GM19023 (cell line): ENCODE measurements around the gene NR4A2.

Experiments
- ATAC-seq: cut with Tn5 transposase; IDR thresholded peaks from one replicate; pipeline ENCODE4 v1.9.1; 2021; ENCODE audit warnings: mild to moderate bottlenecking, moderate library complexity; ENCODE audit not compliant: unreplicated experiment

The NR4A2 gene

DNA sequence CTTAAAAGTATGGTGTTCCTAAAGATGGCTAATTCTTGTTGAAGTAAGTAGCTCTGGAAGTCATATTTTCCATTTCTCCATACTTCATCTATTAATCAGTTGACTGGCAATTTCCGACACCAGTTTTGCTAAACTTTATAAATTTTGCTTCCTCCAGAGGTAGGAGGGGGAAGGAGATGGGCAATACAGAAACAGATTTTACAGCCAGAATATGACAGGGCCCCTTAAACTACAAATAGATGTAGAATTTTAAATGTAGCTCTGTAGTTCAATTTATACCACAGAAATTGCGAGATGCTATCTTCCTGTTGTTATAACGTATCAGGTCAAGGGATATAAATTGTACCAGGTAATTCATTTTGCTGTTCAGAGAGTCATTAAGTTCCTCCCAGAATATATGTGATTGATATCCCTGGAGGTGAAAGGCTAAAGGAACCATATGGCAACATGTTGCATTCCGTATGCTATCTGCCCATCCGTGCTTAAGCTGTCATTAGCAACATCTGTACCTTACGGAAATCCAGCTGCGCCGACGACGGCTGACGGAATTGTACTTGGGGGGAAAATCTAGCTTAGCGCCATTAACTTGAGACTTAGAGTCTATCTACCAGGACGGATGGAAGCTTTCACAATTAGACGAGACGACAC is 8.4 kb upstream of the NR4A2 start:
- peak; percentile 7 for ATAC-seq

DNA sequence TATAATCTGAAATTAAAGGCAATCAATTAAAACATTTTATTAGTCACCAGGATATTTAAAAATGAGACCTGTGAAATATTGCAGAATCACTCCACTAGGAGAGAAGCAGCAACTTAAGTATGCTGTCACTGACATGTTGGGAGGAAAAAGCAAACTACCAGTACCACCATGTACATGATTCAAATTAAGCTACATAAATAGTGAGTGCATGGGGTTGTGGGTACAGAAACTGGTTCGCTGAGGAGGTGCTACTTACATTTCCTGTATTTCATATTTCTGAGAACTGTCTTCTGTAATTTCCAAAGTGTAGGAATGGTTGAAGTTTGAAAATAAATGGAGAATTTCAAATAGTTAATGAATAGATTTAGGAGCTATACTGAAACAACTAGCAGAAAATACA is 7.9 kb upstream of the NR4A2 start:
- no peak for ATAC-seq

DNA sequence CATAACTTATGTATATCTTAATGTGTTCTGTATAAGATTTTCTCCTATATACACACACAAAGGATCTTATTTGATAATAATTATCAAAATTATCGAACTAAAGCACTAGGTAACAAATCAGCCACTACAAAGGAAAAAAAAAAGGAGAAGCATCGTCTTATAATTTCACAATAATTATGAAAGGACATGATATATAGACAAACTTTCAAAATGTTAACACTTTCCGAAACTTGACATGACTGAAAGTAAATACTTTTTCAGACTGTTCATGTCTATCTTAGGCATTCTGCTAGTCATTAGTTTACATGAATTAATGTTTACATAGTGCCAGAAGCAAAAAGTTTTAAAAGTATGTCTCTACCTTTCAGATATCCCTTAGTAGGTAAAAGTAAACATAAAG is 7.3 kb upstream of the NR4A2 start:
- ATAC-seq = no peak

DNA sequence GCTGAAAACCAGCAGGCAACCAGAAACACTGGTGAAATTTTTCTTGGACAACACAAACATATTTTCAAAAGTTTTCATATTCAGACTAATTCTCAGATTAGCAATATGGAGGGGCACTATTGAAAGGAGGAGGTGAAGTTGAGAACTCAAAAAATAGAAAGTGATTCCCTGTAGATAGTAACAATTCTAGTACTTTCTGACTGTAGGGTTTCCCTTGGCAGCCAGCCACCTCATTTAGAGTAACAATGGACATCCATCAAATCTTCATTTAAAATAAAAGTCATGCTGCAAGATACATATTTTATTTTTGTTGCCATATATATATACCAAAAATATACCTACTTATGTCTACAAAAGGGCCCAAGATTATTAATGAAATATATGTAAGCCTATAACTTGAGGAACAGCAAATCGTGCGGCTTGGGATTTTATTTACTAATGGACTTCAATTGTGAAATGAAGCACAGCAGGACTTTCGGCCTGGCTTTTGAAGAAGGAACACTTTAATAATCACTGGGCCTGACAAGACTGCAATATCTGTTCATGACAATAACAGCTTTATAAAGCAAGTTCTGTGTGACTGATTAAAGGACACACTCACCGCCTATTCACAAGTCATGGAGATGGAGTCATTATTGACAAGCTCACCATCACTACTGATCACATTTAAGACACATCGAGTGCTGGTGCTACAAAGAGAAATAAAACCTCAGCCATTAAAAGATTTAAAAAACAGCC is 6.8 kb upstream of the NR4A2 start:
- ATAC-seq = no peak

DNA sequence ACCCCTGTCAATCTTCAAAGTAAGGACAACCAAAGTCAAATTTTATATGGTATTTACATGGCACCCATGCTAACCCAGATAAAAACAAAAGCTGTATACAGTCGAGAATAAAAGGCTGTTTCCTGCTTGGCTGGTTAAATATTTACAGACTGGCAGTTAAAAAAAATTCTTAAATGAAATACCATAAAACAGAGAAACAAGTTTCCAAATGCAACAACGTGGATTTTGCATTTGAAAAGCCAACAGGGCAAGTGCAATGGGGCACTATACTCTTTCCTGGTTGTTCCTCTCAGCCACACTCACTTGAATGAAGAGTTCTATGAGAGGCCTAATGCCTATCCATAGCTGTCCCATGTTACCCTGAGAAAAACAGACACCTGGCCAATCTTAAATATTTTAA is 6.1 kb upstream of the NR4A2 start:
- ATAC-seq = no peak

DNA sequence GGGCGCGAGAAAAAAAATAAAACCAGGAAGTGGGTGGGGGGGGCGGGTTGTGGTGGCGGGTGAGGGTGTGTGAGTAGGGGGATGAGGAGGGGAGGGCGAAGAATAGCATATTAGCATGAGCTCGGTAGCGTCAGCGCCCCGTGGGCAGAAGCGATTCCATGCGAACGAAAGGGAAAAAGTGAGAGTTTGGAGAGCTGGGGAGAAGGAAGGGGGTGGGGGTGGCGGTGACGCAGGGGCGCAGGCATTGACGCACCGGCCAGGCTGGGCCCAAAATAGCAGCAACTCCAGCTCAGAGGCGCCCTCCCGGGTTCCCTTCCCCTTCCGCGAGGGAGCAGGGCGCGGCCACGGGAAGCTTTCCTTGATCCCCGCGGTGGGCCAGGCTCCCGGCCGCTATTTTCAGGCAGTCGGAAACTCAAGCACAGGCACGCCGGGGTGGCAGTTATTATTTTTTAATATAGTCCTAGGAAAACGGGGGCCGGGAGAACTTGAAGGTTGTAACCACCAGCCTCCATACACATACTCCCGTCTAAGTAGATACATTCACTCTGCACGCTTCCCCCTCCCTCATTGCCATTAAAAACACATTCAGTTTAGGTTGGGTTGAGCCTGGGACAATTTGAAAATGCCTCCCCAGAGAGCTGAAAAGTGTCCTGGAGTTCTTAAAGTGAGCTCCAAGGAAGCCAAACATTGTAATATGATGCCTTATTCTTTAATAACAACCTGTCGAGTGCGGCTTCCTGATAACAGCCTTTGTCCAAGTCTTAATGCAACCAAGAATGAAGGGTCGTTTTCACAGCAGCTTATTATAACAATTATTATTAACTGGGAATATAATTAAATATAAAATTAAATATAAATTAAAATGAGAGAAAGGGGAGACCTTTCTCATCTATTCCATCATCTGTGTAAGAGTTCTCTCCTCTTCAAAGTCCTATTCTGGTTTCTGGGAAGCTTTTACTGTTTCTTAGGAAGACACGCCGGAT is 2.3 kb upstream of the NR4A2 start:
- ATAC-seq = peak; percentile 9

DNA sequence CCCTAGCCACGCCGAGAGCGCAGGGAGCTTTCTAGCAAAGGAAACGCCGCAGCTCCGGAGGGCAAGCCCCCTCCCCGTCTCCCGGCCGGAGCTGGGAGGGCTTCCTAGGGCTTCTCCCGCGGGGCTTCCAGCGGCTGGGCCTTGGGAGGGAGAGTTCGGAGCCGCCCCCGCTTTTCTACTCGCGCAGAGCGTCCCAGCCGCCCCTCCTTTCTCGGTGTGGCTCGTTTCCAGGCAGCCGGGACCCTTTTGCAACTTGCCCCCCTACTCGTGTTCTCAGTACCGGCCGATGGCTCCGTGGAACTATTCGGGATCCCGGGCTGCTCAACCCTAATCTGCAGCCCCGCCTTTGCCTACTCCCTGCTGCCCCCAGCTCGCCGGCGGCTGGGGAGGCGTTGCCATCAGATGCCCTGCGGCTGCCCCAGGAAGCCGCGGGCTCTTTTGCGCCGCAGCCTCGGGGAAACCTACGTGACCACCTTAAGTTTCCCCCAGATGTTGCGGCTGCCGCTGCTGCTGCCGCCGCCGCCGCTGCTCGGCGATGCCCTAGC is 1.5 kb upstream of the NR4A2 start:
- peak; percentile 38 for ATAC-seq

DNA sequence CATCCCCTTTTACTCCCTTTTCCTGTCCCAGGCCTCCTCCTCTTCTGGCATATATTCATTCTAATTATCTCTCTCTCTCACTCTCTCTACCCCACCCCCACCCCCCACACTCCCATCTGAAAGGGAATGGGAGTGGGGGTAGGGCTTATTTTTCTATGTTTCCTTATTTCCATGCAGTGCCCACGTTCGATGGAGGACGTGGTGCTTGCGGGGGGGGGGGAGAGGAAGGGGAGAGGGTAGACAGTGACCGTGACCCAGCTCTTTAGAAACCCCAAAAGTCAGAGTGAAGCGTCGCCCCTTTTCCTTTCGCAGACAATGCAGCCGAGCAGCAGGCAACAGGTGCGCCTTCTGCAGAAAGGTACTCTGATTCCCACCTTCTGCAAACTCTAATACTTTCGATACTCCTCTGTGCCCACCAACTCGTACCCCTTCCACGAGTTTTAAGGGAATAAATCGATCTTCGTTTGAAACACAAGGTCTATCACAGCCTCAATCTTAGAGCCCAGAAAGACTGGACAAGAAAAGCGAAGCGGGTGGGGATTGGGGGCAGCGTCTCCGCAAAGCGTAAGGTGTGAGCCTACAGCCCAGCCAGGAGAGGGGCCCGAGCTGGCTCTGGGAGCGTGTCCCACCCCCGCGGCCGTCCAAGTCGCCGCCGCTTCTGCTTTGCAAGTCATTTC is 891 bp upstream of the NR4A2 start:
- ATAC-seq = peak; percentile 27

DNA sequence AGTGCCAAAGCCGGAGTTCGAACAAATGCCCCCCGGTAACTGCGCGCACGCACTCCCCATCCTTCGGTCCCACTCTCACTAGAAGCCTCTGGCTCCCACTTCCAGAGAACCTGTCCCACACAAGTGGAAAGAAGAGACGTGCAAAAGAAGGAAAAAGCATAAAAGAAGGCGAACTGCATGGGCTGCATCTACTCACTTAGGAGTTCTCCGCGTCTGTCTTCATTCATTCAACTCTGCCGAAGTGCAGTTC is 312 bp downstream of the NR4A2 start:
- peak; percentile 5 for ATAC-seq

DNA sequence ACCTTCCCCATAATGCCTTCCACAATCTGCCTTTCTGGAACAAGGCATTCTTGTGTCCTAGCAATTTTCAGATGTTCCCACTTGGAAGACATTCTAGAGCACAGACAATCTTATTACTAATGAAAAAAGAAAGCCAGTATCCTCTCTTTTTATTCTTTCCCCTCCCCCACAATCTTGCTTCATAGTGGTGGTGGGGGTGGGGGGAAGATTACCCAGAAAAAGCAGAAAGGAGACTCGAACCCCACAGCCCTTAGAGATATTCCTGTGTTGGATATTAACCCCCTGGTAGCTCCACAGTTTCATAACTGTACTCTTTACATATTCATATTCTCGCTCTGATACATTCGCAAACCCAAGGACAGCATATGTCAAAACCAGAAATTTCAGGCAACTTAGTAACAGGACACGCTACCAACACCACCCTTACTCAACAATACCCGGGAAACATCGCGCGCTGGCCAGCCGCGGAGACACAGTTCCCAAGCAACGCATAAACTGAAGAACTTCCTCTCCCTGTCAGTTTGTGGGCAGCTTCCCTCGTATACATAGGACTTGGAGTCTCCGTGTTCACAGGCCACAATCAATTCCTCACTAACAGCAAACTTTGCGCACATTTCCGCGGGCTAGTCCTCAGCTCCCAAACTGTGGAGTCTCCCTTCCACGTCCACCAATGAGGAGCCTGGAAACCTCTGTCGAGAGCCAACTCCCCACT is 793 bp downstream of the NR4A2 start:
- no peak for ATAC-seq

DNA sequence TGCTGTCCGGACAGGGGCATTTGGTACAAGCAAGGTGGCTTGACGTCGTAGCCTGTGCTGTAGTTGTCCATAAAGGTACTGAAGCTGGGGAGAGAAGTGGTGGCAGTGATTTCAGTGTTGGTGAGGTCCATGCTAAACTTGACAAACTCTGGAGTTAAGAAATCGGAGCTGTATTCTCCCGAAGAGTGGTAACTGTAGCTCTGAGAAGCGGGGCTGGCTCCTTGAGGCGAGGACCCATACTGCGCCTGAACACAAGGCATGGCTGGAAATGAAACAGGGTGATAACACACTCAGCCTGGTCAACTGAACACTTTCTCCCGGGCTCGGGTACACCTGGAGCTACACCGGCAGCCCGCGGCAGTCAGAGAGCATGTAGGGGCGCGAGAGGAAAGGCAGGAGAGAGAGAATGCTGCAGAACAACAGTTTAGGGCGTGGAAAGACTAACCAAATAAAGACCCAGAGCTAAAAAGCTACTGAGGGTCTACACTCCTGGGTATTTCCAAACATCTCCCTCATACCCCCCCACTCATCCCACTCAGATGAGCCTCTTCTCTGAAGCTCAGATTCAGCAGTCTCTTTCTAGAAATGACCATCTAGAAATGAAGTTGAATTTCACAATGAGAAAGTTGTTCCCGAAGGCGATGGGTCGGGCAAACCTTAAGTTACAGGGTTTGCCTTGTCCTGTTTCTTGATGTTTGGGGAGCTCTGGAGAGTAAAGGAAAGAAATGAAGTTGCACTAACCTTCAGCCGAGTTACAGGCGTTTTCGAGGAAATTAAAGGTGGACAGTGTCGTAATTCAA is 2.4 kb downstream of the NR4A2 start:
- no peak for ATAC-seq

DNA sequence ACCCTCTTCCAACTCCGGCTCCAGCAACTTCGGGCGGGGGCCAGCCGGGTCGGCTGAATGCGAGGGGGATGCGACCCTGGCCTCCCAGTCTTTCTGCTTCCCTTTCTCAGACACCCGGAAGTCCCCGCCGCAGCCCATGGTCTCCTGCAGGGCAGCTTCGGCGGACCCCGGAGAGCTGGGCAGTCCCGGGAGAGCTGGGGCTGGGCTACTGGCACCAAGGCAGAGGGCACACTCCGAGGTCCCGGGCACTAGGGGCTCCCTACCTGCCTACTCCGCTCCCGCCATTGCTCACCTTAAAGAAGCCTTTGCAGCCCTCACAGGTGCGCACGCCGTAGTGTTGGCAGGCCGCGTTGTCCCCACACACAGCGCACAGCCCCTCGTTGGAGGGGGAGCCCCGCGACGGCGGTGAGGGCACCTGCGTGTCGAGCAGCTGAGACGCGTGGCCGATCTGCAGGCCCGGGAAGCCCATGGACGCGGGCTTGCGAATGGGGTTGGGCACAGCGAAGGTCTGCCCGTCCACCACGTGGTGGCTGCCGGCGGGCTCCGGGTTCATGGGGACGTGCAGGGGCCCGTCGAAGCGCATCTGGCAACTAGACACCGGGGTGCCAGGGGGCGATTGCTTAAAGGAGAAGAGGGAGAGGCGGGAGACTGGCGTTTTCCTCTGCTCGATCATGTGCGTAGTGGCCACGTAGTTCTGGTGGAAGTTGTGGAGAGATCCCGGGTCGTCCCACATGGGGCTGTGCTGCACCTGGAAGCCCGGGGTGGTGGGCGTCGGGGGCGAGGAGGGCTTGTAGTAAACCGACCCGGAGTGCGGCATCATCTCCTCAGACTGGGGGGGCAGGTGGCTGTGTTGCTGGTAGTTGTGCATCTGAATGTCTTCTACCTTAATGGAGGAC is 3.2 kb downstream of the NR4A2 start:
- ATAC-seq = no peak

DNA sequence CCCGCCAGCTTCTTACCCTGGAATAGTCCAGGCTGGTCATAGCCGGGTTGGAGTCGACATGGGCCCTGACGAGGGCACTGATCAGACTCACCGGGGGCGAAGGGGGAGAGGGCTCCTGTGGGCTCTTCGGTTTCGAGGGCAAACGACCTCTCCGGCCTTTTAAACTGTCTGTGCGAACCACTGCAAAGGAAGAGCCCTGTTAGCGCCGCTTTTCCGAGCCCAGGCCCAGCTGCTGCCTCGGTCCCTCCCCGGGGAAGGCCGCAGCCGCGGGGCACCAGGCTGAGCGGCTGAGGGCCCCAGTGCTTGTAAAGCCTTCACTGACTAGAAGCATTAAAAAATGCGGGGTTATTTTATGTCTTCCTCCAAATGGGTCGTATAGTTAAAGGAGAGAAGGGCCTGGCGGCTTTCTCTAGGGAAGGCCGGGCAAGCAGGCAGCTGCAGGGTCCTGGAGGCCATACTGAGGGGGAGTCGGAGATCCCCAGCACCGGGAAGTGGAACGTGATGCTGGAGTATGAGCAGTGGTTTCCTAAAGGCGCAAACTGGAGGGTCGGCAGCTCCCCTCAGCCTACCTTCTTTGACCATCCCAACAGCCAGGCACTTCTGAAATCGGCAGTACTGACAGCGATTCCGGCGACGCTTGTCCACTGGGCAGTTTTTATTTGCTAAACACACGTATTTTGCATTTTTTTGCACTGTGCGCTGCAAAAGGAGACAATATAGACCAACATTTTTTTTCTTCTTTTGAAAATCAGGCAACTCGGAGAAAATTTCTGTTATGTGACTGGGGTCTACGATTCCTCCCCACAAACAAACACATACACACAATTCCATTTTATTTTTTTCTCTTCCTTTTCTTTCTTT is 4.5 kb downstream of the NR4A2 start:
- ATAC-seq = no peak

DNA sequence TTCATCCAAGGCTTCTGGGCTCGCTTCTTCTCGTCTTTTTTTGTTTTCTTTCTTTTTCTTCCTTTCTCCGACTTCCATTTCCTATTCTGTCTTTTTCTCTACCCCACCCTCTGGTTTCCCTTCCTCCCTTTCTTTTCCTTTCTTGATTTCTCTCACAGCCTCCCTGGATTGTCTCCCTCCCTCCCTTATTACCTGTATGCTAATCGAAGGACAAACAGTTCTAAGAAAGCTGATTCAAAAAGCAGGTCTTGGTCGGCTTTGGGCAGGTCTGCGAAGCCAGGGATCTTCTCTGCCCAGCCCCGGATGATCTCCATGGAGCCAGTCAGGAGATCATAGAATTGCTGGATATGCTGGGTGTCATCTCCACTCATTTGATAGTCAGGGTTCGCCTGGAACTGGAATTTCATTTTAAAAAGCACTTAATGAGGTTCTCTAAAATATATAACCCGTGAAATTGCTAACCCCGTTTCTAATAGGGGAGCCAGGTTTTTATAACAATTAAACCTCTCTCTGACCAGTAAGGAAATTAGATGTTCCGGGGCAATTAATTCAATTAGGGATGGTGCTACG is 5.9 kb downstream of the NR4A2 start:
- no peak for ATAC-seq

DNA sequence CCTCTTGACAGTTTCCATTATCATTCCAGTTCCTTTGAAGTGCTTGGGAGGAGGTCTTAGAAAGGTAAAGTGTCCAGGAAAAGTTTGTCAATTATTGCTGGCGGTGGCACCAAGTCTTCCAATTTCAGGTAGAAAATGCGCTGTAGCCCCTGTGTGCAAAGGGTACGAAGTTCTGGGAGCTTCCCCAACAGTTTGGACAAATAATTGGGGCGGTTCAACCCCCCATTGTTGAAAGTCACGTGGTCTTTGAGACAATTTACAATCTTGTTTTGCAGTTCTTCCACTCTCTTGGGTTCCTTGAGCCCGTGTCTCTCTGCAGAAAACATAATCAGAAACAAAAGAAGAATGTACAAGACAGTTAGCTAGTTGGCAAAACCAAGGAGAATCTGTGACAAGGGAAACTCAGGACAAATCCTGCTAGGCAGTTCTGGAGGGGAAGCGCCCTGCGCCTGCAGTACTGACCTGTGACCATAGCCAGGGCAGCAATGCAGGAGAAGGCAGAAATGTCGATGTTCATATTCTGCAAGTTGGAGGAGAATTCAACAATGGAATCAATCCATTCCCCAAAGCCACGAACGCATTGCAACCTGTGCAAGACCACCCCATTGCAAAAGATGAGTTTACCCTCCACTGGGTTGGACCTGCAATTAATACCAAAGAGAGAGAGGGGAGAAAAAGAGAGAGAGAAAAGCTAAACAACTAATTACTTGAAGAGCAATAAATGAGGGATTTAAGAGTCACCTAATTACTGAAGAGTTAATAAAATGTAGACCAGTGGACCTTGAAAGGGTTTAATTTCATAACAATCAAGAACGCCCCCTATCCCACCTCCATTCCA is 6.6 kb downstream of the NR4A2 start:
- ATAC-seq = no peak

DNA sequence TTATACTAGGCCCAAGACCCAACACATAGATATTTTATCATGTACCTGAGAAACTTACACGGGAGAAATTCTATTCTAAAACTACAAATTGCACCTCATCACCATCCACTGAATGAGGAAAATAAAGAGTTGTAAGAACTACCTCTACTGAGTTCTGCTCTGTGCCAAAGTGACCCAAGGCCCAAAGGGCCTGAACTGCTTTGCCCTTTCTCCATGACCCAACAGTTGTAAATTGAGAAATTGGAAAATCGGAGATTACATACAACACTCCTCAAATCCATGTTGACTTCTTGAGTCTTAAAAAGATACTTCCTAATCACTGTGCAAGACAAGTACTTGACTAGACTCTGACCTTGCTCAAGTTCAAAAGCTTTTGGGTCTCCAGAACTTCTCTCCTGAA is 8.8 kb downstream of the NR4A2 start:
- ATAC-seq = no peak
